ENCODE data around the gene KCNH1.
"Not testable (repeated sequence)": the region's sequence is repeated elsewhere in the genome, so short reads cannot be mapped to it uniquely, and the experiment has no call there.

Gene KCNH1

DNA sequence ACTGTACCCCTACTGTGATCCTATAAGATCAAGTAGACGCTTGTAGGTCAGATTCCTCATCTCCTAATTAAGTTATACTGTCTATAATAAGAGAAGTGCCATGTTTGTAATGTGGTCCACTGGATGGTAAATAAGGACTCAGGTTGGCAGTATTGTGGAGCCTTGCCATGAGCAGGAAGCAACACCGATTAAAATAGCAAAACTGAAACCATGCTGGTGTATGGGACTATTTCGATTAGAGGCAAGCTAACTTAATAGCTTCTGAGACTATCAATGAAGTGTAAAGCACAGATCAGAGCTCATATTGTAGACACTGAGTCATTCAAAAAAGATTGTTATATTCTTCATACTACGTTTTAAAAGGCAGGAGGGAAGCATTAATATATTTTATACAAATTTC lies 456.4 kb downstream of the KCNH1 start:
- DNase-seq (ENCODE audit: low read depth) = no peak
- no peak overlapping the region for H3K4me3 ChIP-seq (ENCODE audit: low read depth, low read length)

DNA sequence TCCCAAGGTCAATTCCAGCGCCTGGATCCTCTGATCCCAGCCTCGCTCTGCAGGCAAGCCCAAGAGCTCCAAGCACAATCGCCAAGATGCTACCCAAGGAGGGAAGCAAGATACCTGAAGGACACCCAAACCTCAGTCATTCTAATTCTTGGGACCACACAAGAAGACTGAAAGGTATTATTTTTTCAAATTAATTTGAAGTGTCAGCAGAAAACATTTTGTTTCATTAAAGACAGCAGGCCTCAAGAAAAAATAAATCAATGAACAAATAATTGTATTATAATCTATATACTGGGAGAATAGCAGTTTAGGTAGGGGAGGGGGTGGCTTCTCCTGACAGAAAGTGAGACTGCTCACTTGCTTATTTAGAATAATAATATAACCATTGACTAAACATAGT lies 457.4 kb downstream of the KCNH1 start:
- DNase-seq (ENCODE audit: low read depth) = no peak
- H3K4me3 ChIP-seq (ENCODE audit: low read depth, low read length) = no peak overlapping the region

More for the DNA sequence above, 456.4 kb downstream of the KCNH1 start:
- TF ChIP-seq, protein P1, sequence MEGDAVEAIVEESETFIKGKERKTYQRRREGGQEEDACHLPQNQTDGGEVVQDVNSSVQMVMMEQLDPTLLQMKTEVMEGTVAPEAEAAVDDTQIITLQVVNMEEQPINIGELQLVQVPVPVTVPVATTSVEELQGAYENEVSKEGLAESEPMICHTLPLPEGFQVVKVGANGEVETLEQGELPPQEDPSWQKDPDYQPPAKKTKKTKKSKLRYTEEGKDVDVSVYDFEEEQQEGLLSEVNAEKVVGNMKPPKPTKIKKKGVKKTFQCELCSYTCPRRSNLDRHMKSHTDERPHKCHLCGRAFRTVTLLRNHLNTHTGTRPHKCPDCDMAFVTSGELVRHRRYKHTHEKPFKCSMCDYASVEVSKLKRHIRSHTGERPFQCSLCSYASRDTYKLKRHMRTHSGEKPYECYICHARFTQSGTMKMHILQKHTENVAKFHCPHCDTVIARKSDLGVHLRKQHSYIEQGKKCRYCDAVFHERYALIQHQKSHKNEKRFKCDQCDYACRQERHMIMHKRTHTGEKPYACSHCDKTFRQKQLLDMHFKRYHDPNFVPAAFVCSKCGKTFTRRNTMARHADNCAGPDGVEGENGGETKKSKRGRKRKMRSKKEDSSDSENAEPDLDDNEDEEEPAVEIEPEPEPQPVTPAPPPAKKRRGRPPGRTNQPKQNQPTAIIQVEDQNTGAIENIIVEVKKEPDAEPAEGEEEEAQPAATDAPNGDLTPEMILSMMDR (IDR thresholded peaks at IDR 0.05; ENCODE audit: control insufficient read depth, extremely low read depth, insufficient read depth) = no peak

DNA sequence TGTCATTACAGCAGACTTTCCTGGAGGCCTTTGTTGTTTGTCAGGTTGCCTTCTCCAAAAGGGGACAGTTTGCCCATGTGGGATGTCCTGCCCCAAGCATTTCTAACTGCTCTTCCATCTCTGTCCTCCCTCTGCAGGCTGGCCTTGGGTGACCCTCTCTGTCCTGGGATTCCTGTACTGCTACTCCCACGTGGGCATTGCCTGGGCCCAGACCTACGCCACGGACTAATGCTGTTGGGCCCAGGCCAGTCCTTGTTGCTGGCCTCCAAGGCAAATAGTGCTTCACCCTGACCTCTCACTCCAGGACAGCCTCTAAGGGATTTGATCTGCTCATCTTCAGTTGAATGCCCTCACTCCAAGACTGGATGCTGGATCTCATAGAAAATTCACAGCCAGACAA lies 459.8 kb downstream of the KCNH1 start:
- no peak overlapping the region for H3K4me3 ChIP-seq (ENCODE audit: low read depth, low read length)
- TF ChIP-seq, protein P1 (IDR thresholded peaks at IDR 0.05; ENCODE audit: control insufficient read depth, extremely low read depth, insufficient read depth) = no peak
- no peak for DNase-seq (ENCODE audit: low read depth)

More for the DNA sequence above, 457.4 kb downstream of the KCNH1 start:
- TF ChIP-seq, protein P1 (IDR thresholded peaks at IDR 0.05; ENCODE audit: control insufficient read depth, extremely low read depth, insufficient read depth) = no peak

DNA sequence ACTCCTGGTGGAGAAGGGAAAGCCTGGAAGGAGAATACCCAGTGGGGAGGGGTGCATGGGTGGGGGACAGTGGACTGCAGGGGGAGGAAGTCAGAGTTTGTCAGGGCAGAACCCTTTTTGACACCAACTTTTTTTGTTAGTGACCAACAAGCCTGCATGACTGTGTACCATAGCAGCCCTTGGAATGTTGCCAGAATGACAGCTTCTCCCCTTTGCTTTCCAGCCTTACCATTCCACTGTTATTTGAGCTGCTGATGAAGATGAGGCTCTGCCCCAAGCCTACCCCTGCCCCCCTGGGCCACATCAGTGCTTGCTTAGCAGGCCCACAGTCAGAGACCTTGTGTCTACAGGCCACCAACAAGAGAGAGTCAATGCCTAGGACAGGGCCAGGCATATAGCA lies 464.0 kb downstream of the KCNH1 start:
- H3K4me3 ChIP-seq (ENCODE audit: low read depth, low read length) = no peak overlapping the region
- DNase-seq (ENCODE audit: low read depth) = no peak
- TF ChIP-seq, protein P1 (IDR thresholded peaks at IDR 0.05; ENCODE audit: control insufficient read depth, extremely low read depth, insufficient read depth) = no peak

DNA sequence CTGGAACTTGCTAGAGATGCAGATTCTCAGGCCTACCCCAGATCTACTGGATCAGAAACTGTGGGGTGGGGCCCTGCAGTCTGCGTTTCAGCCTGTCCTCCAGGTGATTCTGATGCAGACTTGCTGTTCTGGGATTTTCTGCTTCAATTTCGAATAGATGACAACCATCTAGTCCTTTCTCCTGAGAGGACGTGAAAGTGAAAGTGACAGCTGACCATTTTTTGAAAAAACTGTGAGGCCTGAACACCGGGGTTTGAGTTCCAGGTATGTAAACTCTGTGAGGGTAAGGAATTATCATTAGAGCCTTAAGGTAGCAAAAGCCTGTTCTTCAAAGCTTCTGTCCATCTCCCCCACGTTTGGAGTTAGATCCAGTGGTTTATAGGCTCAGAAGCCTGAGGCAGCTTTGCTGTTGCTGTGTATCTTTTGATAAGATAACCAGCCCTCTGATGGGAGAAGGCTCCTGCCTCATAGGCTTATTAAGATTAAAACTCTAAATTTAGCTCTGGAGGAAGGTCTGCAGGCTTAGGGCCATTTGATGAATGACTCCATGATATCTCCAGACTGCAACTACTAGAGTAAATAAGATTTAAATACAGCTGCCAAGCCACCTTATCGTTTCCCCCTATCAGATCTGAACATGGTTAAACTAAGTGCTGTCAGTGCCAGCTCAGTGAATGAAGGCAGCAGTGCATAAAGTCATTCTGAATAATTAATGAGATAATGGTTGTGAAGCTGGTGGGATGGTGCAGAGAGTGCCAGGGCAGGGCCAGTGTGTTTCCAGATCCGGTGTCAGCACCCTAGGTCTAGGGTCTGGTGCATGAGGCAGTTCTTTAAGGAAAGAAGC lies 470.0 kb downstream of the KCNH1 start:
- no peak overlapping the region for H3K4me3 ChIP-seq (ENCODE audit: low read depth, low read length)
- TF ChIP-seq, protein P1 (IDR thresholded peaks at IDR 0.05; ENCODE audit: control insufficient read depth, extremely low read depth, insufficient read depth) = no peak
- DNase-seq (ENCODE audit: low read depth) = no peak

DNA sequence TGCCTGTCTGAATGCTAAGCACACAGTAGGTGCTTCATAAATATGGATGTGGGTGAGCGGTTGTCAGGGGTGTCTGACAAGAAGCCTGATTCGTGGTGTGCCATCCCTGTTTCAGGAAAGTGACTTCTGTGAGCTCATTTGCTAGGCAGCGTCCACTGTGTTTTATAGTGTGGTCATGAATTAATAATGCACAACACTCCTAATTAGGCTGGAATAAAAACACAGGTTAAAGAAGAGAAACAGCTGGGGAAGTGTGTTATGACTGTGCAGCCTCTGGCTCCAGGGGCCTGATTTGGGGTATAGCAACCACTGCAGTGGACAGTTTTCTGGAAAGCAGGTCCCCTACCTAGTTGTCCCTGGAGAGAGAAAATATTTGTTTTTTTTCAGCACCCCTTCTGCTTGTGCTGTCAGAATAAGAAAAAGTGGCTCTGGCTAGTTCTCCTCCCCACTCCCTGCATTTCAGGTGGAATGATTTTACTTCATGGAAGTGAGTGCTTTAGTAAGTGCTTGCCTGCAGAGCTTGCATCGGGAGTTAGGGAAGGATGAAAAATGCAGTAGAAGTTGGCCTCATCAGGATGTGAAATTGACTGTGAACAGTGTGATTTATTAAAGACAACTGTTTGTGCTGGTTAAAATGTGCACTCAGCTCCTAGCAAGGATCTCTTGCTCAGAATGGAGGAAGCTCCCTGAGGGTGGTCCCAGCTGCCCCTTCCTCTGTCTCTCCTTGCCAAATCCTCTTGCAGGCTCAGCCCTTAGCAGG lies 471.5 kb downstream of the KCNH1 start:
- H3K4me3 ChIP-seq (ENCODE audit: low read depth, low read length) = no peak overlapping the region
- TF ChIP-seq, protein P1 (IDR thresholded peaks at IDR 0.05; ENCODE audit: control insufficient read depth, extremely low read depth, insufficient read depth) = no peak
- DNase-seq (ENCODE audit: low read depth) = no peak

DNA sequence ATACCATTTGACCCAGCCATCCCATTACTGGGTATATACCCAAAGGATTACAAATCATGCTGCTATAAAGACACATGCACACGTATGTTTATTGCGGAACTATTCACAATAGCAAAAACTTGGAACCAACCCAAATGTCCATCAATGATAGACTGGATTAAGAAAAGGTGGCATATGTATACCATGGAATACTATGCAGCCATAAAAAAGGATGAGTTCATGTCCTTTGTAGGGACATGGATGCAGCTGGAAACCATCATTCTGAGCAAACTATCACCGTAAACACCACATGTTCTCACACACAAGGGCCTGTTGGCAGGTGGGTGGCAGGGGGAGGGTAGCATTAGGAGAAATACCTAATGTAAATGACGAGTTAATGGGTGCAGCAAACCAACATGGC lies 472.4 kb downstream of the KCNH1 start:
- H3K4me3 ChIP-seq (ENCODE audit: low read depth, low read length); DNase-seq (ENCODE audit: low read depth): not testable (repeated sequence)

Measured in LNCaP clone FGC (cell line).